Skeletal muscle satellite cell (primary cell): ENCODE measurements around the gene PCDHGA3.
"Not testable (repeated sequence)": the region's sequence is repeated elsewhere in the genome, so short reads cannot be mapped to it uniquely, and the experiment has no call there.

Source experiments
- H3K27me3 ChIP-seq: 2 replicates; pipeline ENCODE4 v1.7.0; 2013; ENCODE audit warnings: low read length; ENCODE audit not compliant: control insufficient read depth, insufficient read depth
- H3K36me3 ChIP-seq: 2 replicates; pipeline ENCODE4 v1.7.0; 2013; ENCODE audit warnings: mild to moderate bottlenecking, control low read depth, low read length; ENCODE audit not compliant: insufficient read depth
- H3K4me1 ChIP-seq: 2 replicates; pipeline ENCODE4 v1.7.0; 2013; ENCODE audit warnings: low read length; ENCODE audit not compliant: control insufficient read depth, insufficient read depth
- H3K4me2 ChIP-seq: 2 replicates; pipeline ENCODE4 v1.7.0; 2013; ENCODE audit warnings: mild to moderate bottlenecking, low read length
- H3K4me3 ChIP-seq: 2 replicates; pipeline ENCODE4 v1.7.0; 2013; ENCODE audit warnings: low read length
- H3K9ac ChIP-seq: 2 replicates; pipeline ENCODE4 v1.7.0; 2013; ENCODE audit warnings: mild to moderate bottlenecking, low read depth, low read length, moderate library complexity
- H3K9me3 ChIP-seq: replicated peaks from 2 replicates; pipeline ENCODE4 v1.7.0; 2013; ENCODE audit warnings: mild to moderate bottlenecking, control low read depth, low read length

The PCDHGA3 gene

DNA sequence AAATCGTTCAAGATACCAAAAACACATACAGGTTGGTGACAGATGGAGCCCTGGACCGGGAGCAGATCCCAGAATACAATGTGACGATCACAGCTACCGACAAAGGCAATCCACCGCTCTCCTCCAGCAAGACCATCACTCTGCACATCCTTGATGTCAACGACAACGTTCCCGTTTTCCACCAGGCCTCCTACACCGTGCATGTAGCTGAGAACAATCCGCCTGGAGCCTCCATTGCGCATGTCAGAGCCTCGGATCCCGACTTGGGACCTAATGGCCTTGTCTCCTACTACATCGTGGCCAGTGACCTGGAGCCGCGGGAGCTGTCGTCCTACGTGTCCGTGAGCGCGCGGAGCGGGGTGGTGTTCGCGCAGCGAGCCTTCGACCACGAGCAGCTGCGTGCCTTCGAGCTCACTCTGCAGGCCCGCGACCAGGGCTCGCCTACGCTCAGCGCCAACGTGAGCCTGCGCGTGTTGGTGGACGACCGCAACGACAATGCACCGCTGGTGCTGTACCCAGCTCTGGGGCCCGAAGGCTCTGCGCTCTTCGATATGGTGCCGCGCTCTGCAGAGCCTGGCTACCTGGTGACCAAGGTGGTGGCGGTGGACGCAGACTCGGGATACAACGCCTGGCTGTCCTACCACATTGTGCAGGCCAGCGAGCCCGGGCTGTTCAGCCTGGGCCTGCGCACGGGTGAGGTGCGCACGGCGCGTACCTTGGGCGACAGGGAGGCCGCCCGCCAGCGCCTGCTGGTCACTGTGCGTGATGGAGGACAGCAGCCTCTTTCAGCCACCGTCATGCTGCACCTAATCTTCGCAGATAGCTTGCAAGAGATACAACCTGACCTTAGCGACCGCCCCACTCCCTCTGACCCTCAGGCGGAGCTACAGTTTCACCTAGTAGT lies 28.2 kb downstream of the PCDHGA3 start:
- peaks cover 3% of the 10 kb centered on the region for H3K36me3 ChIP-seq
- no peak overlapping the region for H3K9ac ChIP-seq
- H3K4me3 ChIP-seq: no peak overlapping the region
- H3K9me3 ChIP-seq: peaks cover 35% of the 10 kb centered on the region
- H3K27me3 ChIP-seq: no peaks in the 10 kb centered on the region
- no peaks in the 10 kb centered on the region for H3K4me1 ChIP-seq
- no peak overlapping the region for H3K4me2 ChIP-seq

- peaks cover 38% of the 10 kb centered on the region for H3K9me3 ChIP-seq
- peak within 1 kb of the TSS; percentile 74 for H3K4me2 ChIP-seq
- no peaks in the 10 kb centered on the region for H3K27me3 ChIP-seq
- peak within 1 kb of the TSS; percentile 64 for H3K4me3 ChIP-seq
- H3K4me1 ChIP-seq: no peaks in the 10 kb centered on the region
- H3K36me3 ChIP-seq: peaks cover 3% of the 10 kb centered on the region
- H3K9ac ChIP-seq: no peak within 1 kb of the TSS
Measured at GRCh38 chr5:141373673-141374317, 30.2 kb downstream of the PCDHGA3 start, which contains the start of gene PCDHGA6. Gene PCDHGA6 (plus strand): TSS chr5:141373891. CDS start chr5:141374084, 193 bp downstream.

DNA sequence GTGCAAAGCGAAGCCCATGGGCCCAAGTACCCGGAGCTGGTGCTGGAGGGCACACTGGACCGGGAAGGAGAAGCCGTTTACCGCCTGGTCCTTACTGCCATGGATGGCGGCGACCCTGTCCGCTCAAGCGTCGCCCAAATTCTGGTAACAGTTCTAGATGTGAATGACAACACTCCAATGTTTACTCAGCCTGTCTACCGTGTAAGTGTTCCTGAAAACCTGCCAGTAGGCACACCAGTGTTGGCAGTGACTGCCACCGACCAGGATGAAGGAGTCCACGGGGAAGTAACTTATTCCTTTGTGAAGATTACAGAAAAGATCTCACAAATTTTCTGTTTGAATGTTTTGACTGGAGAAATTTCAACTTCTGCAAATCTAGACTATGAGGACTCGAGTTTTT lies 31.0 kb downstream of the PCDHGA3 start:
- H3K9ac ChIP-seq: no peak overlapping the region
- no peaks in the 10 kb centered on the region for H3K4me1 ChIP-seq
- peaks cover 38% of the 10 kb centered on the region for H3K9me3 ChIP-seq
- H3K4me3 ChIP-seq: peak overlapping the region; percentile 64
- H3K36me3 ChIP-seq: peaks cover 3% of the 10 kb centered on the region
- peak overlapping the region; percentile 74 for H3K4me2 ChIP-seq
- H3K27me3 ChIP-seq: no peaks in the 10 kb centered on the region

DNA sequence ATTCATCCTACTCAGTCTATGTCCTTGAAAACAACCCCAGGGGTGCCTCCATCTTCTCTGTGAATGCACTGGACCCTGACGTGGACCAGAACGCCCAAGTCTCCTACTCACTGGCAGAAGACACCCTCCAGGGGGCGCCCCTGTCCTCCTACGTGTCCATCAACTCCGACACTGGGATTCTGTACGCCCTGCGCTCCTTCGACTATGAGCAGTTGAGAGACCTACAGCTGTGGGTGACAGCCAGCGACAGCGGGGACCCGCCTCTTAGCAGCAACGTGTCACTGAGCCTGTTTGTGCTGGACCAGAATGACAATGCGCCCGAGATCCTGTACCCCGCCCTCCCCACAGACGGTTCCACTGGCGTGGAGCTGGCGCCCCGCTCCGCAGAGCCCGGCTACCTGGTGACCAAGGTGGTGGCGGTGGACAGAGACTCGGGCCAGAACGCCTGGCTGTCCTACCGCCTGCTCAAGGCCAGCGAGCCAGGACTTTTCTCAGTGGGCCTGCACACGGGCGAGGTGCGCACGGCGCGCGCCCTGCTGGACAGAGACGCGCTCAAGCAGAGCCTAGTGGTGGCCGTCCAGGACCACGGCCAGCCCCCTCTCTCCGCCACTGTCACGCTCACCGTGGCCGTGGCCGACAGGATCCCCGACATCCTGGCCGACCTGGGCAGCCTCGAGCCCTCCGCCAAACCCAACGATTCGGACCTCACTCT lies 32.0 kb downstream of the PCDHGA3 start:
- H3K36me3 ChIP-seq, H3K4me2 ChIP-seq, H3K9ac ChIP-seq, H3K27me3 ChIP-seq, H3K4me3 ChIP-seq, H3K4me1 ChIP-seq: not testable (repeated sequence)
- peaks cover 37% of the 10 kb centered on the region for H3K9me3 ChIP-seq

DNA sequence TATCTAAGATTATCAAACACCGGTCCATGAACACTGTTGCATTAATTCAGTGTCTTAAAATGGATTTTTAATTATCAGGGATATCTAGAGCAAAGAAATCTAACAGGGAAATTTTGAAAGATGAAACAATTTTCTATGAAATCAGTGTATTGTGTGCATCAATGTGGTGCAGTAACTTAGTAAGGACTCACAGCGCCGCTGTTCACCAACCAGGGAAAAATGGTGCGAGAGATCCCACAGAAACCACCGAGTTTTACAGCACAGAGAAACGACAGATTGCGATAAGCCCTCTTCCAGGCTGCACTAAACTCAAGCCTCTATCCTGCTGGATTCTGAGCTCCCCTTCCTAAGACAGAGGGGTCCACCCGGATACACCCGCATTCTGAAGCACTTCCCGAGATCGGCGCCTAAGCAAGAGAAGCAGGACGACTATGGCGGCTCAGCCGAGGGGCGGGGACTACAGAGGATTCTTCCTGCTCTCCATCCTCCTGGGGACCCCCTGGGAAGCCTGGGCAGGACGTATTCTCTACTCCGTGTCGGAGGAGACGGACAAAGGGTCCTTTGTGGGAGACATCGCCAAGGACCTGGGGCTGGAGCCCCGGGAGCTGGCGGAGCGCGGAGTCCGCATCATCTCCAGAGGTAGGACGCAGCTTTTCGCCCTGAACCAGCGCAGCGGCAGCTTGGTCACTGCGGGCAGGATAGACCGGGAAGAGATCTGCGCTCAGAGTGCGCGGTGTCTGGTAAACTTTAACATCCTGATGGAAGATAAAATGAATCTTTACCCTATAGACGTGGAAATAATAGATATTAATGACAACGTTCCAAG lies 39.1 kb downstream of the PCDHGA3 start, which contains the start of gene PCDHGA7:
Gene PCDHGA7, plus strand, starts transcription at position 274 of the 826 bp plus-strand sequence. Its CDS starts 158 bp downstream, at position 432.
- H3K9ac ChIP-seq: peak within 1 kb of the TSS; percentile 62
- peak within 1 kb of the TSS; percentile 74 for H3K4me3 ChIP-seq
- H3K4me1 ChIP-seq: no peaks in the 10 kb centered on the region
- no peaks in the 10 kb centered on the region for H3K36me3 ChIP-seq
- peaks cover 7% of the 10 kb centered on the region for H3K9me3 ChIP-seq
- peak within 1 kb of the TSS; percentile 57 for H3K4me2 ChIP-seq
- H3K27me3 ChIP-seq: no peaks in the 10 kb centered on the region

DNA sequence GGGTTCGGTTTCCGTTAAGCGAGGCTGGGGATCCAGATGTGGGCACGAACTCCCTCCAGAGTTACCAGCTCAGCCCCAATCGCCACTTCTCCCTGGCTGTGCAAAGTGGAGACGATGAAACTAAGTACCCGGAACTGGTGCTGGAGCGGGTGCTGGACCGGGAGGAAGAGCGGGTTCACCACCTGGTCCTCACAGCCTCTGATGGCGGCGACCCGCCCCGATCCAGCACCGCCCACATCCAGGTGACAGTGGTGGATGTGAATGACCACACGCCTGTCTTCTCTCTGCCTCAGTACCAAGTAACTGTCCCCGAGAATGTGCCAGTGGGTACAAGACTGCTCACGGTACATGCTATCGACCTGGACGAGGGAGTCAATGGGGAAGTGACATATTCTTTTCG lies 39.7 kb downstream of the PCDHGA3 start:
- H3K27me3 ChIP-seq: no peaks in the 10 kb centered on the region
- no peaks in the 10 kb centered on the region for H3K36me3 ChIP-seq
- peak overlapping the region; percentile 62 for H3K9ac ChIP-seq
- peaks cover 8% of the 10 kb centered on the region for H3K9me3 ChIP-seq
- H3K4me1 ChIP-seq: no peaks in the 10 kb centered on the region
- H3K4me3 ChIP-seq: peak overlapping the region; percentile 74
- peak overlapping the region; percentile 57 for H3K4me2 ChIP-seq

- Histone ChIP-seq H3K36me3 (no peaks in the 10 kb centered on the region), H3K27me3 (no peaks in the 10 kb centered on the region), H3K4me3 (no peak overlapping the region), H3K4me1 (no peaks in the 10 kb centered on the region), H3K4me2 (no peak overlapping the region), H3K9me3 (peaks cover 21% of the 10 kb centered on the region), H3K9ac (no peak overlapping the region)
Measured at GRCh38 chr5:141384471-141385267, 41.0 kb downstream of the PCDHGA3 start.

DNA sequence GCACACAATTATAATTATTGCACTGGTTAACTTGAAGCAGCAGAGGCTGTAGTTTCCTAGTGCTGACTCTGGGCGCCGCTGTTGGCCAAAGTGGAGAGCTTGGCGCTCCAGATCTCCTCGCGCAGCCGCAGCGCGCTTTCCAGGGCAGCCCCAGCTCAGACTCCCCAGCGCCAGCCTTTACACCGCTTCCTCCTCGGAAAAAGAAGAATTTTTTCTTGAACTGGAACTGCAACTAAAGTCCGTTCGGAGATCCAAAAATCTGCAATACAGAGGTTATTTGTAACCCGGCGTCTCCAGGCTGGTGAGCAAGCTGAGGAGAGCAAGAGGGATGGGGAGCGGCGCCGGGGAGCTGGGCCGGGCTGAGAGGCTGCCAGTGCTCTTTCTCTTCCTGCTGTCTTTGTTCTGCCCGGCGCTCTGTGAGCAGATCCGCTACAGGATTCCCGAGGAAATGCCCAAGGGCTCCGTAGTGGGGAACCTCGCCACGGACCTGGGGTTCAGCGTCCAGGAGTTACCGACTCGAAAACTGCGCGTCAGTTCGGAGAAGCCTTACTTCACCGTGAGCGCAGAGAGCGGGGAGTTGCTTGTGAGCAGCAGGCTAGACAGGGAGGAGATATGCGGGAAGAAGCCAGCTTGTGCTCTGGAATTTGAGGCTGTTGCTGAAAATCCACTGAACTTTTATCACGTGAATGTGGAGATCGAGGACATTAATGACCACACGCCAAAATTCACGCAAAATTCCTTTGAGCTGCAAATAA lies 44.1 kb downstream of the PCDHGA3 start, which contains the start of gene PCDHGB4:
Gene PCDHGB4, plus strand, starts transcription at position 142 of the 755 bp plus-strand sequence. Its CDS starts 187 bp downstream, at position 329.
- Histone ChIP-seq H3K4me3 (peak within 1 kb of the TSS; percentile 44), H3K9me3 (peaks cover 28% of the 10 kb centered on the region)
- H3K9ac ChIP-seq: not testable (repeated sequence)

GRCh38 chr5:141388661-141389060 lies 45.0 kb downstream of the PCDHGA3 start:
- Histone ChIP-seq H3K36me3 (peaks cover 5% of the 10 kb centered on the region), H3K4me2 (no peak overlapping the region), H3K9ac (no peak overlapping the region), H3K4me3 (no peak overlapping the region), H3K27me3 (no peaks in the 10 kb centered on the region), H3K9me3 (peaks cover 32% of the 10 kb centered on the region), H3K4me1 (no peaks in the 10 kb centered on the region)

More for the DNA sequence above, 44.1 kb downstream of the PCDHGA3 start, which contains the start of gene PCDHGB4:
- H3K4me1 ChIP-seq, H3K27me3 ChIP-seq, H3K36me3 ChIP-seq: not testable (repeated sequence)
- peak within 1 kb of the TSS; percentile 54 for H3K4me2 ChIP-seq
